Measurements from ENCODE around the gene DRD2. TPM values are rescaled to one million over a fixed set of nuclear protein-coding genes. Genes with fewer than 3 reads are reported as not detected.
A peak's percentile ranks its signal among the peaks of the same experiment; 100 is the strongest.

The DRD2 gene
- total RNA-seq, 4 donors from 2014 or later: 0.39 to 4.5 (median 1.3) TPM; not detected in 1

DNA sequence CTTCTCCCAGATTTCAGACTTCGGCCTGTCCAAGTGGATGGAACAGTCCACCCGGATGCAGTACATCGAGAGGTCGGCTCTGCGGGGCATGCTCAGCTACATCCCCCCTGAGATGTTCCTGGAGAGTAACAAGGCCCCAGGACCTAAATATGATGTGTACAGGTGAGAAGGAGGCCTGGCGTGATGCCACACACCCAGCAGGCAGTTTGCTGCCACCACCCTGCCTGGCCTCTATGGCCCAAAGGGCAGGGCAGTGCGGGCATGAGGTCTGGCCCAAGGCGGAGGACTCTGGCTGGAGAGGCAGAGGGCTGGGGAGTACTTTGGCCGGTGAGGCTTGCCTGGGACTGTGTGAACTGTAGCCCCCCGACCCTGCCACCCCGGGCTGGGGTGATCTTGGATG lies 80.3 kb downstream of the DRD2 start:
- Histone ChIP-seq H3K36me3 (peaks cover 0 to 15% (median 0%) of the 10 kb centered on the region in 3 donors), H3K4me3 (no peak overlapping the region), H3K27ac (no peak overlapping the region), H3K9me3 (no peaks in the 10 kb centered on the region), H3K4me1 (no peaks in the 10 kb centered on the region), H3K27me3 (no peaks in the 10 kb centered on the region)
- DNase-seq (ENCODE audit: low spot score in 2 of 2): no peak
- 91 to 92% methylated on average over 8 to 11 of the region's 11 CpGs for WGBS, 2 donors
- TF ChIP-seq, protein P1, sequence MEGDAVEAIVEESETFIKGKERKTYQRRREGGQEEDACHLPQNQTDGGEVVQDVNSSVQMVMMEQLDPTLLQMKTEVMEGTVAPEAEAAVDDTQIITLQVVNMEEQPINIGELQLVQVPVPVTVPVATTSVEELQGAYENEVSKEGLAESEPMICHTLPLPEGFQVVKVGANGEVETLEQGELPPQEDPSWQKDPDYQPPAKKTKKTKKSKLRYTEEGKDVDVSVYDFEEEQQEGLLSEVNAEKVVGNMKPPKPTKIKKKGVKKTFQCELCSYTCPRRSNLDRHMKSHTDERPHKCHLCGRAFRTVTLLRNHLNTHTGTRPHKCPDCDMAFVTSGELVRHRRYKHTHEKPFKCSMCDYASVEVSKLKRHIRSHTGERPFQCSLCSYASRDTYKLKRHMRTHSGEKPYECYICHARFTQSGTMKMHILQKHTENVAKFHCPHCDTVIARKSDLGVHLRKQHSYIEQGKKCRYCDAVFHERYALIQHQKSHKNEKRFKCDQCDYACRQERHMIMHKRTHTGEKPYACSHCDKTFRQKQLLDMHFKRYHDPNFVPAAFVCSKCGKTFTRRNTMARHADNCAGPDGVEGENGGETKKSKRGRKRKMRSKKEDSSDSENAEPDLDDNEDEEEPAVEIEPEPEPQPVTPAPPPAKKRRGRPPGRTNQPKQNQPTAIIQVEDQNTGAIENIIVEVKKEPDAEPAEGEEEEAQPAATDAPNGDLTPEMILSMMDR (IDR thresholded peaks at IDR 0.05): no peak
- no peak for TF ChIP-seq EP300 (IDR thresholded peaks at IDR 0.05)
- TF ChIP-seq POLR2A (IDR thresholded peaks at IDR 0.05): no peak

DNA sequence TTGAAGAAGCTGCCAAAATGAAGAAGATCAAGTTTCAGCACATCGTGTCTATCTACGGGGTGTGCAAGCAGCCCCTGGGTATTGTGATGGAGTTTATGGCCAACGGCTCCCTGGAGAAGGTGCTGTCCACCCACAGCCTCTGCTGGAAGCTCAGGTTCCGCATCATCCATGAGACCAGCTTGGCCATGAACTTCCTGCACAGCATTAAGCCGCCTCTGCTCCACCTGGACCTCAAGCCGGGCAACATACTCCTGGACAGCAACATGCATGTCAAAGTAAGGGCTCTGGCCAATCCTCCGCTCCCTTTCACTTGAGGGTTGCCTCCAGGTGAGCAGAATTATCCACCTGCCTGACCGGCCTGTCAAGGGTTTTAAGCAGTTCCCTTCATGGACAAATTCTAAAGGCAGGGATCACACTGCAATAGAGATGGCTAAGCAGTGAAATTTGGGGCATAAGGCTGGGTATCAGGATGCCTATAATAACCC lies 81.7 kb downstream of the DRD2 start:
- Histone ChIP-seq H3K4me1 (no peaks in the 10 kb centered on the region), H3K27ac (no peak overlapping the region), H3K27me3 (peaks cover 0 to 9% of the 10 kb centered on the region in 2 donors), H3K4me3 (no peak overlapping the region), H3K9me3 (no peaks in the 10 kb centered on the region), H3K36me3 (peaks cover 0 to 4% (median 0%) of the 10 kb centered on the region in 3 donors)
- TF ChIP-seq, protein P1 (IDR thresholded peaks at IDR 0.05): no peak
- no peak for TF ChIP-seq POLR2A (IDR thresholded peaks at IDR 0.05)
- TF ChIP-seq EP300 (IDR thresholded peaks at IDR 0.05): no peak
- WGBS, 2 donors: 73 to 74% methylated on average over 8 of the region's 8 CpGs
- no peak for DNase-seq (ENCODE audit: low spot score in 2 of 2)

DNA sequence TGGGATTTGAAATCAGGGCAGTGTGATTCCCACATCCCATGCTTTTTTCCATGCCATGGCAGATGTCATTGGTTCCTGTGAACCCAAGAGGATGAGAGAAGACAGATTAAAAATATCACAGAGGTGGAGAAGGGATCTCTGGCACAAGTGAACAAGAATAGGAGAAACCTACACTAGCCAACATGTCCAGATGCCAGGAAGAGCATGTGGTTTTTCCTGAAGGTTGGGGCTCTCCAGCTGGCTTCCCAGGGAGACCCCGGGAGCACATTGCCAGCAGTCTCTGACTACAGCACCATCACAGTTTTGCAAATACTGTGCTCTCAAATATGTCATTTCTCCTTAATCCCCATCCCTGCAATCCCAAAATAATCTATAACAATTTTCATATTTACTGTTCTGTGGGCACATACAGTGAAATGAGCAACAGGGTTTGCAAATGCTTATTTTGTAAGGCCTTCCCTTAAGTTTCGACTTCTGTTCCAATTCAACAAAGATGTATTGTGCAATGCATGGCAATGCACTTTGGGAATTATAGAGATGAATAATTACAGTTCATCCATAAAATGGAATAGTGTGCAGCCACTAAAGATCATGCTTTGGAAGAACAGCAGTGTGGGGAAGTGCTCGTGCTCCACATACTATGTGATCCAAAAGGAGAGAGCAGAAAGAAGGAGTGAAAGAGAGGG lies 82.8 kb downstream of the DRD2 start:
- Histone ChIP-seq H3K27me3 (peaks cover 0 to 20% of the 10 kb centered on the region in 2 donors), H3K4me3 (no peak overlapping the region), H3K27ac (no peak overlapping the region), H3K36me3 (peaks cover 0 to 4% (median 0%) of the 10 kb centered on the region in 3 donors), H3K9me3 (no peaks in the 10 kb centered on the region), H3K4me1 (peaks cover 0 to 5% (median 0%) of the 10 kb centered on the region in 4 donors)
- DNase-seq (ENCODE audit: low spot score in 2 of 2): no peak
- no peak for TF ChIP-seq EP300 (IDR thresholded peaks at IDR 0.05)
- TF ChIP-seq, protein P1 (IDR thresholded peaks at IDR 0.05): no peak
- TF ChIP-seq POLR2A (IDR thresholded peaks at IDR 0.05): no peak
- 45 to 56% methylated on average over 3 of the region's 3 CpGs for WGBS, 2 donors

- no peak for DNase-seq (ENCODE audit: low spot score in 2 of 2)
- TF ChIP-seq POLR2A (IDR thresholded peaks at IDR 0.05) (no peak), EP300 (IDR thresholded peaks at IDR 0.05) (no peak)
- TF ChIP-seq, protein P1 (IDR thresholded peaks at IDR 0.05): no peak
- no peak overlapping the region for H3K27ac ChIP-seq
- H3K36me3 ChIP-seq: peaks cover 0 to 11% (median 0%) of the 10 kb centered on the region in 3 donors
- peaks cover 0 to 29% of the 10 kb centered on the region in 2 donors for H3K27me3 ChIP-seq
- H3K9me3 ChIP-seq: no peaks in the 10 kb centered on the region
- WGBS, 2 donors: 38 to 43% methylated on average over 3 of the region's 3 CpGs
- no peak overlapping the region for H3K4me3 ChIP-seq
- peaks cover 0 to 8% (median 0%) of the 10 kb centered on the region in 4 donors for H3K4me1 ChIP-seq
Measured at GRCh38 chr11:113389272-113389671, 85.9 kb downstream of the DRD2 start.

- DNase-seq (ENCODE audit: low spot score in 2 of 2): no peak
- Histone ChIP-seq H3K9me3 (no peaks in the 10 kb centered on the region), H3K4me3 (peak within 1 kb of the TSS in 1 of 4 donors; percentile 4), H3K4me1 (peaks cover 0 to 8% (median 0%) of the 10 kb centered on the region in 4 donors), H3K27ac (no peak within 1 kb of the TSS), H3K36me3 (peaks cover 0 to 11% (median 0%) of the 10 kb centered on the region in 3 donors), H3K27me3 (peaks cover 0 to 29% of the 10 kb centered on the region in 2 donors)
- TF ChIP-seq, protein P1 (IDR thresholded peaks at IDR 0.05): no peak
- TF ChIP-seq POLR2A (IDR thresholded peaks at IDR 0.05) (no peak), EP300 (IDR thresholded peaks at IDR 0.05) (no peak)
- 13 to 14% methylated on average over 15 to 22 of the region's 46 CpGs for WGBS, 2 donors
Measured at GRCh38 chr11:113387605-113388211, 87.5 kb downstream of the DRD2 start, which contains the start of gene ANKK1. Gene ANKK1 (plus strand): TSS chr11:113387779. CDS start chr11:113387885, 106 bp downstream.
